ENCODE results near the gene BTNL9.
"Not testable (repeated sequence)": the region's sequence is repeated elsewhere in the genome, so short reads cannot be mapped to it uniquely, and the experiment has no call there.

The BTNL9 gene

DNA sequence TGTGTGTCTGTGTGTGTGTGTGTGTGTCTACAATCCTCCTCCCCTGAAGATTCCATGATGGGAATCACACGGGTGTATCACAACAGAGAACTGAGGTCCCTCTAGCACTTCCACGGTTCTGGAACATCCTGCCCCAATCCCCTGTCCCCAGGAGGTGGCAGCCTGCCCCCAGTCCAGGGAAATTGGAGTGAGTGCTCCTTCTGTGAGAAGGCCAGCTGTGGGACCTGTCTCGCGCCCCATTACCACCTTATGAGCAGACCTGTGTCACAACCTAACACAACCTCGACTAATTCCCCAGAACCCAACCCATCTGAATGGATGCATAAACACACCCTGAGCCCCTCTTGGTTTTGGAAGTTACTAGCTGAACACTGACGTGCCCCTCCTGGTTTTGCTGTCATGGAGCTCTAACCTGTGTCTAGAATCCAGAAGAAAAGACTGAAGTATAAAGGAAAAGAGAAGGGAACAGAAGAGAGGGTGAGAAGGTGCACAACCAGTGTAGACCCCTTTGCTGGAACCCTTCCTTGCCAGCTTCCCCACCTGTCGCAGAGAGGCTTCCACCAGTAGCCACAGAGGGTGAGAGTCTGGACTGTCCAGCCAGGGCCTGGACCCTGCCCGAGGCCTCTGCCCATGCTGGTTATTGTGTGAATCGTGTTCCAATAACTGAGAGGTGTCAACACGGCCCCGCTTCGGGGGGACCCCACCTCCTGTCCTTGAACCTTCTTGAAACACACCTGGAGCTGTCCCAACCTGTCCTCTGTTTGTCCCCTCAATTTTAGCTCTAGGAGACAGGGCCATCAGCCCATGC lies 3.4 kb downstream of the BTNL9 start:
- DNase-seq, result no peak

GRCh38 chr5:181044093-181044599 lies 4.1 kb downstream of the BTNL9 start:
- no peak for DNase-seq

DNA sequence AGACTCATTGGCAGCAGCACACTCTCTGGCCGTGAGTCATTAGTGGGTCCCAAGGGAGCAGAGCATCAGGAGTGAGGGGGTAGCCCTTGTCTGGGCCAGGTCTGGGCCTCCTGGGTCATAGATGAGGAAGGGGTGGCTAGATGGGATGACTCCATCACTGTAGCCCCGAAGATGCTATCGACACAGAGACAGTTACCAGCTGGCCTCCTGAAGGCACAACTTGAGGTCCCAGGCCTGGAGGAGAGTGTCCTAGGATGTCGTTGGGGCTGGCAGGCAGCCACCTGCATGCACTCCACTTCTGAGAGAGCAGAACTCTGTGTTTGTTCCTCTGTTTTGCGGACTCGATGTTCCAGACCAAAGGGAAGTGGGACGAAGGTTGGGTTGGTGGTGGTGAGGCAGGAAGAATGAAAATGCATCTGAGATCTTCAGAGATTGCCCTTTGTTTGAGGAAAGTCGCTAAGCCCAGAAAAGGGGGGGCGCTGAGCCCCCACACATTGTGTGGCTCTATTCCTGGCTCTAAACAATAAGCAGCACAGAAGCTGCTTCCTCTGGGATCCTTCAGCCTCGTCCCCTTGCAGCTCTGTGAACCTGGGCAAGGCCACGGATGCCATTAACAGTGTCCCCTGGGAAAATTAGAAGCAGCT lies 4.7 kb downstream of the BTNL9 start:
- DNase-seq, result no peak

GRCh38 chr5:181045316-181045715 lies 5.2 kb downstream of the BTNL9 start:
- DNase-seq, result no peak

- DNase-seq, result not testable (repeated sequence)
Observed at GRCh38 chr5:181045857-181046256, 5.8 kb downstream of the BTNL9 start.

DNA sequence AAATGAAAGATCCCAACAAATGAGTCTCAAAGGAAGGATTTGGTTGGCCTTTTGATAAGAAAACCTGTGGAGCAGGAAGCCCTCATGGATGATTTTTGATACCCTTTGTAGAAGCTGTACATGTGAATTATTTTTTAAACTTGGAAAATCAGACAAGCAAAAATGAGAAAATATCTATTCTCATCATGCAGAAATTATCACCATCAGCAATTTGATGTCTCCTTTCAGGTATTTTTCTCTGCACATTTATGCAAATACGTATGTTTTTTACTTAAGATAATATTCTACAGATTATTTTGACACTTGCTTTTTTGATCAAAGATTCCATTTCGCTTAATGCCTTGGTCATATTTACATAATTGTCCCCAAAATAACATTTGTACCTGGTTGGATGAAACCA lies 7.2 kb downstream of the BTNL9 start:
- no peak for DNase-seq

- no peak for DNase-seq
Observed at GRCh38 chr5:181047921-181048320, 7.9 kb downstream of the BTNL9 start.

DNA sequence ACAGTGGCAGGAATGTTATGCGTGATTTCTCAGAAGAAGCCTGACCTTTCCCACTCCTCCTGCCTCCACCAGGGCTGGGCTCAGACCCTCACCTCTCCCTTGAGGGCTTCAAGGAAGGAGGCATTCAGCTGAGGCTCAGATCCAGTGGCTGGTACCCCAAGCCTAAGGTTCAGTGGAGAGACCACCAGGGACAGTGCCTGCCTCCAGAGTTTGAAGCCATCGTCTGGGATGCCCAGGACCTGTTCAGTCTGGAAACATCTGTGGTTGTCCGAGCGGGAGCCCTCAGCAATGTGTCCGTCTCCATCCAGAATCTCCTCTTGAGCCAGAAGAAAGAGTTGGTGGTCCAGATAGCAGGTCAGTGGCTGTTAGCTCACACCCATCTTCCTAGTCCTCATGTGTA lies 9.9 kb downstream of the BTNL9 start:
- no peak for DNase-seq

DNA sequence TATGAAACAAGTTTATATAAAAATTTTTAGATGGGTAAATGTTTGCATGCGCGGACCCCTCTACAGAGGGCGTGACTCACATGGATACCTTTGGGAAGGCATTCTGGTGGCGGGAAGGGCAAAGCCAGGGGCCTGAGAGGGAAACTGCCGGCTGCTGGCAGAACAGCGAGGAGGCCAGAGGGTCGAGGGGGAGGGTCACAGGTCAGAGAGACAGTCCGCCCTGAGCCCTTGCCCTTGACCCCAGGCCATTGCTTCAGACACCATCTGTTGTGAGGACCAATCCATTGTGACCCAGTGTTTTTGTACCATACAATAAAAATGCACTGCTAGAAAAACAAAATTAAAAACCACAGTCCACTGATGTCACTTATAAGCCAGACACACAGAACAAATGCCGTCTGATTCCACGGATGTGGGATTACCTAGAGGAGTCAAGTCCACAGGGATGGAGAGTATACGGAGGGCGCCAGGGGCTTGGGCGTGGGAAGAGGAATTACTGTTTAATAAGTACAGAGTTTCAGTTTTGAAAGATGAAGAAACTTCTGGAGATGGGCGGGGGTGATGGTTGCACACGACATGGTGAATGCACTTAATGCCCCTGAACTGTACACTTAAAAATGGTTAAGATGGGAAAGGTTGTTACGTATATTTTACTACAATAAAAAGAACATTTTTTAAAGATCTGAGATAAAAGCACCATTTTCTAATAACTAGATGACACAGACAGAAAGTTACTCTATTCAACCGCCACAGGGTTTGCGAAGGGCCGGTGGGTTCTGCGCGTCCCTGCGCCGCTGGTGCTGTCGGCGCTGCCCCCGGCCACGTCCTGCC lies 12.0 kb downstream of the BTNL9 start:
- DNase-seq, result no peak

GRCh38 chr5:181052672-181053487 lies 12.8 kb downstream of the BTNL9 start:
- DNase-seq, result no peak

GRCh38 chr5:181053488-181054121 lies 13.5 kb downstream of the BTNL9 start:
- no peak for DNase-seq

- DNase-seq, result no peak
Observed at GRCh38 chr5:181054138-181054537, 14.1 kb downstream of the BTNL9 start.

DNA sequence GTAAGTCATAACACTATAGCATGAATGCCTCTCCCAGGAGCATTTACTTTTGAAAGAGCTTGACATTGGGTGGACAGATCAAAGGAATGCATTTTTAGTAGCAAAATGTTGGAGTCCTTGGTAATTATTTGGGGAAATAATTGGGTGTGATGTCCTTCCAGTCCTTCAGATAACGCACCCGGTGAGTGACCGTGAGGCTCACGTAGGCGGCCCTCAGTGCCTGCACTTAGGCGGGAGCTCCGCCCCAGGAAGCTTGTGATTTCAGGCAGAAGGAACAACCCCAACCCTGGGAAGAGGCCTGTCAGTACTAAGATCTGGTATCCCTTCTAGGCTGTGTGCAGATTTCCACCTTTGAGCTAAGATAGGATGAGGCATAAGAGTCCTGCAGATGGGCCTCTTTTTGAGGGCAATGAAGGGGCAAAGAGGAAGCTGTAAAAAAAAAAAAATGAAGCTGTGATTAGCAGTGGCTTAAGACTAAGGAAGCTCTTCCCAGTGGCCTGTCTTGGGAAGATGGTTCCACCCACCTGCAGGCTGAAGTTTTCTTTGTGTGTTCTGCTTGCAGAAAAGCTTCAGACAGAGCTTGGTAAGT lies 14.9 kb downstream of the BTNL9 start:
- DNase-seq, result no peak

DNA sequence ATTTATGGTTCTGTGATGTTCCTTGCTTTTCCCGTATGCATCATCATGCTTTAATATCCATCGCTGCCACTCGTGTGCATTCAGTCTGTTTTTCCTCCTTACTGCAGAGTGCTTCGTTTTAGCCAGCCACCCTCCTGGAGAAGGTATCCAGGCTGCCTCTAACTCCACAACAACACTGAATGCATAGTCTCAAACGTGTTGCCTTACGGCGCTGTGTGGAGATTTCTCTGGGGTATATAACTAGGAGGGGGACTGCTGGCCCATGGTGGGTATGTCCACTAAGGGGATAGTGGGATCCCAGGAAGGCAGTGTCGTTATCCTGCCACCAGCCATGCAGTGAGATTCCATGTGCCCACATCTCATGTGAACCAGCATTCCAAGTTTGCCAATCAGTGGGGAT lies 16.4 kb downstream of the BTNL9 start:
- no peak for DNase-seq

GRCh38 chr5:181058321-181058720 lies 18.3 kb downstream of the BTNL9 start:
- no peak for DNase-seq

DNA sequence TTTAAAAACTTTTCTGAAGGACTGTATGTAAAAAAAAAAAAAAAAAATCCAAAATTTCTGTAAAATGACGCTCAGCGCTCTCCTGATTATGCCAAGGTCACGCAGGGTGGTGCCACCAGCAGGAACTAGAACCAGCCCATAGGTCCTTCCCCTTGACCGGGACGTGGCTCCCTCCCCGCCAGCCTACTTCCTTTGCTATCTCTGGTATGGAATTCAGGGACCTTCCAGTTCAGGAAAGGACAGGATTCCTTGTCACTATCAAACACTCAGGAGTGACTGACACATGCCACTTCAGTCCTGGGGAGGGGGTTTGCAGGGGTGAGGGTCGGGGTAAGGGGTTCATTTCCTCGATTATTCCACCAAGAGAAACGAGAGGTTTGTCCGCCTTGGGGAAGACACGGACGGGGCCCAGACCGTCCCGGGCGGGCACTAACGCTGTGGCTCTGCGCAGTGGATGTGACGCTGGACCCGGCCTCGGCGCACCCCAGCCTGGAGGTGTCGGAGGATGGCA lies 18.8 kb downstream of the BTNL9 start:
- no peak for DNase-seq

DNA sequence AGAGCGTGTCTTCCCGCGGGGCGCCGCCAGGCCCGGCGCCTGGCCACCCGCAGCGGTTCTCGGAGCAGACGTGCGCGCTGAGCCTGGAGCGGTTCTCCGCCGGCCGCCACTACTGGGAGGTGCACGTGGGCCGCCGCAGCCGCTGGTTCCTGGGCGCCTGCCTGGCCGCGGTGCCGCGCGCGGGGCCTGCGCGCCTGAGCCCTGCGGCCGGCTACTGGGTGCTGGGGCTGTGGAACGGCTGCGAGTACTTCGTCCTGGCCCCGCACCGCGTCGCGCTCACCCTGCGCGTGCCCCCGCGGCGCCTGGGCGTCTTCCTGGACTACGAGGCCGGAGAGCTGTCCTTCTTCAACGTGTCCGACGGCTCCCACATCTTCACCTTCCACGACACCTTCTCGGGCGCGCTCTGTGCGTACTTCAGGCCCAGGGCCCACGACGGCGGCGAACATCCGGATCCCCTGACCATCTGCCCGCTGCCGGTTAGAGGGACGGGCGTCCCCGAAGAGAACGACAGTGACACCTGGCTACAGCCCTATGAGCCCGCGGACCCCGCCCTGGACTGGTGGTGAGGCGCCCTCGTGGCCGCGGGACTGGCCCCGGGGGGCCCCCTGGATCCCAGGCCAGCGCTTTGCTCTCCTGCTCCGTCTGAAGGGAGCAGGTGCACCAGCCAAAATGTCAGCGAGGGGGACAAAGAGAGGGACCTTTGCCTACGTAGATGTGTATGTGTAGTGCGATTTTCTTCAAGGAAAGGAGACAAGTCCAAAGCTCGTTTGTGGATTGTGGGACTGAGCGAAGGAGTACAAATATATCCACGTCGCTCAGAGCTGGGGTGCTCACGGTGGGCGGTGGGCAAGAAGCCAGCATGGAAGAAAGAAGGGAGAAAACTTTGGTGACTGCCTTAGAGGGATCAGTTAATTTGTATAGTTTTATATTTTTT lies 19.5 kb downstream of the BTNL9 start:
- no peak for DNase-seq

- DNase-seq, result no peak
Observed at GRCh38 chr5:181060231-181060590, 20.1 kb downstream of the BTNL9 start.

GRCh38 chr5:181060924-181061323 lies 20.9 kb downstream of the BTNL9 start:
- DNase-seq, result no peak

GRCh38 chr5:181061645-181062044 lies 21.6 kb downstream of the BTNL9 start:
- no peak for DNase-seq

Data from NCI-H774 (cell line).